Ovary (tissue), 9 donors: ENCODE data around the gene CFAP68. TPM values are rescaled to one million over a fixed set of nuclear protein-coding genes. Genes with fewer than 3 reads are reported as not detected.

Experiments
- DNase-seq, 5 donors: peaks; one replicate each; pipeline ENCODE4 v3.0.0-alpha.2; 2019 to 2020
- H3K27ac ChIP-seq, 2 donors: fragments of 200-600 bp; one replicate each; pipeline versions ENCODE4 v1.5.1 to v1.8.0; 2019 to 2022
- H3K27me3 ChIP-seq: fragments of 200-600 bp; one replicate; pipeline ENCODE4 v1.8.0; 2022
- H3K36me3 ChIP-seq: fragments of 200-600 bp; sonication (generic); one replicate; pipeline ENCODE4 v1.5.1; 2019
- H3K4me1 ChIP-seq: one replicate; pipeline ENCODE4 v1.8.1; 2013; ENCODE audit warnings: mild to moderate bottlenecking, moderate library complexity; ENCODE audit not compliant: insufficient read depth
- H3K4me3 ChIP-seq: fragments of 200-600 bp; sonication (generic); one replicate; pipeline ENCODE4 v1.5.1; 2017
- H3K9me3 ChIP-seq, 2 donors: fragments of 200-600 bp in 1 of 2; sonication (generic) in 1 of 2; one replicate each; pipeline versions ENCODE4 v1.5.1 to v1.8.1; 2013 to 2019; ENCODE audit warnings: mild to moderate bottlenecking in 1 of 2, moderate library complexity in 1 of 2
- EP300 ChIP-seq: sonication (generic); formaldehyde crosslinking; IDR thresholded peaks from one replicate; pipeline ENCODE4 v1.6.1; 2017; ENCODE audit warnings: antibody characterized with exemption
- POLR2A ChIP-seq: fragments of 450-650 bp; IDR thresholded peaks from one replicate; pipeline ENCODE4 v1.6.1; 2017; ENCODE audit warnings: antibody characterized with exemption, mild to moderate bottlenecking, moderate library complexity
- WGBS, 3 donors: extraction: QIAGEN DNeasy Blood & Tissue Kit in 1 of 3; methylation state at CpG; one replicate each; pipeline versions ENCODE4 v1.1.5 to v1.1.7; 2013 to 2017; 5-methylcytosine and 5-hydroxymethylcytosine counted together
- intact Hi-C, 4 donors: fragments of 100-400 bp; cut with DNase I; formaldehyde crosslinking; loops; one replicate each; pipeline versions ENCODE4 v1.11.0 to v1.15.1; 2022 to 2023
- polyA plus RNA-seq, 2 donors: library from polyadenylated mRNA; stranded (reverse); fragments of 200-250 nt in 1 of 2; fragments of 350-450 nt in 1 of 2; fragmentation: Illumina TruSeq in 1 of 2; extraction: RNeasy Lipid Tissue Mini Kit (QIAGEN cat#74804) in 1 of 2; gene quantifications; one replicate each; pipeline ENCODE4 v1.2.3, GENCODE V29; 2013 to 2014
- total RNA-seq, 7 donors: library from RNA; depleted of rRNA in 2 of 7; stranded (reverse); fragments of >200 nt in 2 of 7; fragmentation: NEBNext Ultra II Directional in 3 of 7; extraction: Animal tissue kit (Norgen Biotek cat#: 25700) in 3 of 7; gene quantifications; one replicate each; pipeline versions ENCODE4 v1.1.0 to v1.2.4, GENCODE V29; 2016 to 2023
- TF ChIP-seq, protein P1 (sequence below), 3 donors: fragments of 450-650 bp in 2 of 3; fragments of 200-600 bp in 1 of 3; IDR thresholded peaks; one replicate each; pipeline versions ENCODE4 v1.5.1 to v1.8.0; 2016 to 2022; ENCODE audit warnings: antibody characterized with exemption in 3 of 3, mild to moderate bottlenecking in 1 of 3
- donor health status: DM: no; HTN: no; CAD: no; lungs with moderate emphysema.
- donor health status: DM: no; HTN: no; CAD: no.
- donor health status: Bipolar disorder and iron deficiency.
- donor health status: DM: yes; HTN: yes; CAD: no.
- donor health status: DM: no; HTN: no; CAD: no.
- donor health status: DM: yes; HTN: yes; CAD: no.

Gene CFAP68
- total and polyA plus RNA-seq, 9 donors, result 11.6 to 70.1 (median 28.3) TPM

DNA sequence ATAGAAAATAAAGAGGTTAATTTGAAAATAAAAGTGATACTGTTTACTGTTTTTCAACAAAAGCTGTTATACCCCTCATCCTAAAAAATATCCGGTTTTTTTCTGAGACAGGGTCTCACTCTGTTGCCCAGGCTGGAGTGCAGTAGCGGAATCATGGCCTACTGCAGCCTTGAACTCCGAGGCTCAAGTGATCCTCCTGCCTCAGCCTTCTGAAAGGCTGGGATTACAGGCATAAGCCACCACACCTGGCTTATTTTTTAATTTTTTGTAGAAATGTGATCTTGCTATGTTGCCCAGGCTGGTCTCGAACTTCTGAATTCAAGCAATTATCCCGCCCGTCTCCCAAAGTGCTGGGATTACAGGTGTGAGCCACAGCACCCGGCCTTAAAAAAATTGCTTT, 43.7 kb upstream of the CFAP68 start:
- Histone ChIP-seq H3K36me3 (no peaks in the 10 kb centered on the region), H3K9me3 (no peaks in the 10 kb centered on the region), H3K4me3 (no peak overlapping the region), H3K27ac (no peak overlapping the region), H3K27me3 (no peaks in the 10 kb centered on the region), H3K4me1 (no peaks in the 10 kb centered on the region)
- DNase-seq, result no peak
- WGBS, 3 donors, result 93 to 96% (median 94%) methylated on average over 7 of the region's 7 CpGs
- intact Hi-C loops, result loop anchor here in 1 of 4 donors (5.0 kb wide), 1 partner anchor 263 kb away; no protein-coding TSS in a partner anchor
- TF ChIP-seq POLR2A, result no peak
- no peak for TF ChIP-seq EP300
- TF ChIP-seq, protein P1, sequence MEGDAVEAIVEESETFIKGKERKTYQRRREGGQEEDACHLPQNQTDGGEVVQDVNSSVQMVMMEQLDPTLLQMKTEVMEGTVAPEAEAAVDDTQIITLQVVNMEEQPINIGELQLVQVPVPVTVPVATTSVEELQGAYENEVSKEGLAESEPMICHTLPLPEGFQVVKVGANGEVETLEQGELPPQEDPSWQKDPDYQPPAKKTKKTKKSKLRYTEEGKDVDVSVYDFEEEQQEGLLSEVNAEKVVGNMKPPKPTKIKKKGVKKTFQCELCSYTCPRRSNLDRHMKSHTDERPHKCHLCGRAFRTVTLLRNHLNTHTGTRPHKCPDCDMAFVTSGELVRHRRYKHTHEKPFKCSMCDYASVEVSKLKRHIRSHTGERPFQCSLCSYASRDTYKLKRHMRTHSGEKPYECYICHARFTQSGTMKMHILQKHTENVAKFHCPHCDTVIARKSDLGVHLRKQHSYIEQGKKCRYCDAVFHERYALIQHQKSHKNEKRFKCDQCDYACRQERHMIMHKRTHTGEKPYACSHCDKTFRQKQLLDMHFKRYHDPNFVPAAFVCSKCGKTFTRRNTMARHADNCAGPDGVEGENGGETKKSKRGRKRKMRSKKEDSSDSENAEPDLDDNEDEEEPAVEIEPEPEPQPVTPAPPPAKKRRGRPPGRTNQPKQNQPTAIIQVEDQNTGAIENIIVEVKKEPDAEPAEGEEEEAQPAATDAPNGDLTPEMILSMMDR (IDR thresholded peaks at IDR 0.05), result no peak

DNA sequence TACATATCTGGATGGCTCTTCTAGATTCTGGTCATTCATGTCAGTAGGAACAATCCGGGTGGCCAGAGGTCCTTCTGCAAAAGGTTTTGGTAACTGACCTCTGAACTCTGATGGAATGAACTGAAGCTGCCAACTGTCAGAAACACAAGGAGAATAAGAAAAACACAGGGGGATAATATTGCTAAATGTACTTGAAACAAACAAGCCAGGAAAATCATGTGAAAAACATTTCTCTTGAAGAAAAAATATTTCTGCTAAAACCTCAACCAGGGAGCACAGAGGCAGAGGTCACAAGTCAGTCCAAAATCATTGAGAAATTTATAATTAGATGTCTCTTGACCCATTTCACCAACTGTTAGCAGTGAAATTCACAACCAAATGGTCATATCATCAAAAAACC, 43.2 kb upstream of the CFAP68 start:
- intact Hi-C loops, result loop anchor here in 1 of 4 donors (5.0 kb wide), 1 partner anchor 264 kb away; no protein-coding TSS in a partner anchor
- WGBS, 3 donors, result 44 to 66% (median 57%) methylated on average over 1 of the region's 1 CpG
- TF ChIP-seq EP300 (no peak), POLR2A (no peak)
- TF ChIP-seq, protein P1 (IDR thresholded peaks at IDR 0.05), result no peak
- Histone ChIP-seq H3K27me3 (no peaks in the 10 kb centered on the region), H3K27ac (no peak overlapping the region), H3K36me3 (no peaks in the 10 kb centered on the region), H3K4me1 (no peaks in the 10 kb centered on the region), H3K9me3 (no peaks in the 10 kb centered on the region), H3K4me3 (no peak overlapping the region)
- DNase-seq, result no peak

DNA sequence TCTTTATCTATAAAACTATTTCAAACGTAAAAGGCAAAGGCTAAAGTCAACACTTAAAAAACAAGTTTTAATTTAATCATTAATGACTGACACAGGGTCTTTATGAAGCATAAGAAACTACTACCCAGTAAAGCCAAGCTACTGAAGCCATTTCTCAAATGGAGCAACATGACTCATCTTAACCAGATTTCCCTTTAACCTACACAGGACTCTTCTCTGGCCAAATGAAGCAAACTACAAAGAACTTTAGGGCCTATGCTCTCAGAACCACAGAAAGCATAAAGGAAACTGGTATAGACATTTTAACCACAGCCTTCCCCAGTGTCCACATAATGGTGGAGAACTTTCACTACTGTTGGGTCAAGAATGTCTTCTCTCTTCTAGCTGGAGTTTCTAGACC, 42.6 kb upstream of the CFAP68 start:
- 54 to 69% (median 63%) methylated on average over 1 of the region's 1 CpG for WGBS, 3 donors
- no peaks in the 10 kb centered on the region for H3K27me3 ChIP-seq

DNA sequence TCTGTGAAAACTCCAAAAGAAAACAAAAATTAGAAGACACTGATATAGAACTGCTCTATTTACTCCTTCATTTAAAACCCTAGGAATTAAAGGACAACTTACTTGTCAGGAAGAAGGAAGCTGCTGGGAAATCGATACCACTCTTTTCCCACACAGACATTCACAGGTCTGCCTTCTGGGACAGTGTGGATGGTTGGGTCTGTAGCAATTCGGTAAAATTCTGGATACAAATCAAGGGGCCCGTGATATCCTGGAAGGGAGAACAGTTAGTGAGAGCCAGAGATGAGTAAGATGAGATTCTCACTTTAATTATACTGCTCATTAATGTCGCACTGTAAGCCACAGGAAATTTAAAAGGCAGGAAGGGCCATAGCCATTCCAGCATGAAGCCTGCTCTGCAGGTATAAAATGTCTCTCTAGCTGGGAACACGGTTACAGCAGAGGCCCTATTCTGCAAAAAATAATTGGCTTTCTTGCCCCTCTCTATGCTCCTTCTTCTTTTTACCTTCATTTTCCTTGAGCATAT, 41.9 kb upstream of the CFAP68 start:
- H3K27me3 ChIP-seq, result no peaks in the 10 kb centered on the region
- WGBS, 3 donors, result 90 to 93% (median 91%) methylated on average over 5 of the region's 5 CpGs
- no peaks in the 10 kb centered on the region for H3K36me3 ChIP-seq
- intact Hi-C loops, result loop anchor here in 1 of 4 donors (5.0 kb wide), 1 partner anchor 265 kb away; no protein-coding TSS in a partner anchor
- H3K27ac ChIP-seq, result no peak overlapping the region
- TF ChIP-seq POLR2A, result no peak
- TF ChIP-seq, protein P1 (IDR thresholded peaks at IDR 0.05), result no peak
- no peak overlapping the region for H3K4me3 ChIP-seq
- no peaks in the 10 kb centered on the region for H3K4me1 ChIP-seq
- no peak for DNase-seq
- H3K9me3 ChIP-seq, result no peaks in the 10 kb centered on the region

More for the DNA sequence above, 42.6 kb upstream of the CFAP68 start:
- no peaks in the 10 kb centered on the region for H3K9me3 ChIP-seq
- no peaks in the 10 kb centered on the region for H3K36me3 ChIP-seq
- H3K4me3 ChIP-seq, result no peak overlapping the region
- TF ChIP-seq EP300 (no peak), POLR2A (no peak)
- TF ChIP-seq, protein P1 (IDR thresholded peaks at IDR 0.05), result no peak
- no peaks in the 10 kb centered on the region for H3K4me1 ChIP-seq
- intact Hi-C loops, result loop anchor here in 1 of 4 donors (5.0 kb wide), 1 partner anchor 264 kb away; no protein-coding TSS in a partner anchor
- no peak for DNase-seq
- H3K27ac ChIP-seq, result no peak overlapping the region
